Keratinocyte (primary cell): ENCODE data around the gene ZCWPW1. TPM values are rescaled to one million over a fixed set of nuclear protein-coding genes. Genes with fewer than 3 reads are reported as not detected.

Source experiments
- DNase-seq: peaks from one replicate; pipeline ENCODE4 v3.0.0-alpha.2; 2011; ENCODE audit warnings: low read depth, missing footprints, low spot score
- FAIRE-seq: peaks from 2 replicates; lab custom pipeline; 2011; peaks lifted over from hg19 to GRCh38; lab: Jason Lieb, UNC
- H2AFZ ChIP-seq: 2 replicates; pipeline ENCODE4 v1.6.0; 2012; ENCODE audit warnings: low read length, control low read depth, inconsistent platforms; ENCODE audit not compliant: control insufficient read depth
- H3K27ac ChIP-seq: 2 replicates; pipeline ENCODE4 v1.5.1; 2011; ENCODE audit warnings: low read length; ENCODE audit not compliant: control insufficient read depth, insufficient read depth
- H3K27me3 ChIP-seq: 3 replicates; pipeline ENCODE4 v1.6.0; 2011; ENCODE audit warnings: low read length; ENCODE audit not compliant: control insufficient read depth, insufficient read depth; ENCODE audit errors: extremely low read depth
- H3K36me3 ChIP-seq, 2 experiments: 2 replicates in 1 of 2; 3 replicates in 1 of 2; pipeline ENCODE4 v1.5.1; 2011; ENCODE audit warnings: low read length in 2 of 2, mild to moderate bottlenecking in 1 of 2; ENCODE audit not compliant: control insufficient read depth in 2 of 2, insufficient read depth in 2 of 2; ENCODE audit errors: extremely low read depth in 1 of 2
- H3K4me1 ChIP-seq: 3 replicates; pipeline ENCODE4 v1.5.1; 2011; ENCODE audit warnings: low read length; ENCODE audit not compliant: control insufficient read depth, insufficient read depth; ENCODE audit errors: extremely low read depth
- H3K4me2 ChIP-seq: 3 replicates; pipeline ENCODE4 v1.6.0; 2011; ENCODE audit warnings: low read depth, low read length; ENCODE audit not compliant: control insufficient read depth, insufficient read depth; ENCODE audit errors: extremely low read depth
- H3K4me3 ChIP-seq, 3 experiments: fragments of 200-600 bp in 1 of 3; sonication (generic) in 1 of 3; 2 replicates in 2 of 3; 3 replicates in 1 of 3; pipeline ENCODE4 v1.5.1; 2011 to 2016; ENCODE audit warnings: low read length in 3 of 3, mild to moderate bottlenecking in 3 of 3, control low read depth in 2 of 3, inconsistent platforms in 1 of 3, low read depth in 1 of 3, mixed read lengths in 1 of 3, mixed run types in 1 of 3, moderate library complexity in 1 of 3; ENCODE audit not compliant: control insufficient read depth in 2 of 3, insufficient read depth in 2 of 3; ENCODE audit errors: extremely low read depth in 1 of 3
- H3K79me2 ChIP-seq: 2 replicates; pipeline ENCODE4 v1.6.0; 2012; ENCODE audit warnings: low read length; ENCODE audit not compliant: control insufficient read depth, insufficient read depth
- H3K9ac ChIP-seq: 3 replicates; pipeline ENCODE4 v1.6.0; 2011; ENCODE audit warnings: low read length; ENCODE audit not compliant: control insufficient read depth, insufficient read depth; ENCODE audit errors: extremely low read depth
- H3K9me1 ChIP-seq: 3 replicates; pipeline ENCODE4 v1.6.0; 2011; ENCODE audit warnings: low read length; ENCODE audit not compliant: control insufficient read depth, insufficient read depth; ENCODE audit errors: extremely low read depth
- H3K9me3 ChIP-seq: 2 replicates; pipeline ENCODE4 v1.5.1; 2012; ENCODE audit warnings: low read depth, low read length; ENCODE audit not compliant: control insufficient read depth
- H4K20me1 ChIP-seq: 3 replicates; pipeline ENCODE4 v1.6.0; 2011; ENCODE audit warnings: low read length; ENCODE audit not compliant: control insufficient read depth, insufficient read depth; ENCODE audit errors: extremely low read depth
- CTCF ChIP-seq, 3 experiments: IDR thresholded peaks in 1 of 3; conservative IDR thresholded peaks in 1 of 3; optimal IDR thresholded peaks in 1 of 3; 2 replicates in 2 of 3; 3 replicates in 1 of 3; pipeline versions ENCODE3 to v1.5.1; 2011; ENCODE audit warnings: low read length in 3 of 3, mild to moderate bottlenecking in 3 of 3, moderate library complexity in 2 of 3, control low read depth in 1 of 3, inconsistent platforms in 1 of 3; ENCODE audit not compliant: insufficient read depth in 2 of 3; ENCODE audit errors: extremely low read depth in 1 of 3
- EZH2 ChIP-seq: IDR thresholded peaks from one replicate; pipeline ENCODE4 v1.6.1; 2012; ENCODE audit warnings: inconsistent platforms, mild to moderate bottlenecking, low read length, moderate library complexity
- dilution Hi-C: fragments of 300-500 bp; cut with MboI; formaldehyde crosslinking; loops from one replicate; pipeline ENCODE4 v1.7.0; 2020; ENCODE audit warnings: low sequenced_read_pairs; ENCODE audit not compliant: extremely low pct_ligation_motif_present
- polyA plus RNA-seq, 5 experiments: library from polyadenylated mRNA; depleted of rRNA in 3 of 5; stranded (reverse) in 3 of 5; stranded (forward) in 1 of 5; unstranded in 1 of 5; fragments of >200 nt; gene quantifications; 1 replicate in 1 of 5; 2 replicates in 3 of 5; 3 replicates in 1 of 5; pipeline versions ENCODE4 v1.2.1 to v1.2.3, GENCODE V29; 2011 to 2012; ENCODE audit warnings: missing spikeins in 2 of 5, low read depth in 1 of 5, low replicate concordance in 1 of 5

Gene ZCWPW1
- polyA plus RNA-seq, 1 donor (not counting 4 experiments of a cell fraction or from before 2014, with no cell fraction given) = 1.4 TPM

GRCh38 chr7:100464210-100464660 is 35.7 kb upstream of the ZCWPW1 start, which contains the start of gene SPACDR:
SPACDR (minus strand) TSS chr7:100464260; CDS start chr7:100464025, 235 bp downstream.
- Histone ChIP-seq H3K4me1 (no peaks in the 10 kb centered on the region), H4K20me1 (no peaks in the 10 kb centered on the region), H3K27ac (no peak within 1 kb of the TSS), H3K4me2 (no peak within 1 kb of the TSS), H3K9me3 (no peaks in the 10 kb centered on the region), H2AFZ (no peak within 1 kb of the TSS), H3K27me3 (no peaks in the 10 kb centered on the region), H3K9me1 (no peaks in the 10 kb centered on the region), H3K36me3 (peaks cover 11 to 20% of the 10 kb centered on the region in 2 experiments), H3K79me2 (no peaks in the 10 kb centered on the region), H3K4me3 (no peak within 1 kb of the TSS), H3K9ac (no peak within 1 kb of the TSS)
- no peak for FAIRE-seq
- TF ChIP-seq CTCF (optimal IDR thresholded peaks at IDR 0.05 in 1 of 3, IDR thresholded peaks at IDR 0.05 in 1 of 3, conservative IDR thresholded peaks at IDR 0.05 in 1 of 3; ENCODE audit: extremely low read depth in 1 of 3, insufficient read depth in 2 of 3, low read length in 3 of 3) = no peak
- no peak for TF ChIP-seq EZH2
- dilution Hi-C loops = no loop called here
- DNase-seq = no peak

- no peaks in the 10 kb centered on the region for H3K9me3 ChIP-seq
- H2AFZ ChIP-seq = no peak overlapping the region
- dilution Hi-C loops = no loop called here
- H3K9ac ChIP-seq = no peak overlapping the region
- H3K4me1 ChIP-seq = no peaks in the 10 kb centered on the region
- peaks cover 0 to 6% of the 10 kb centered on the region in 2 experiments for H3K36me3 ChIP-seq
- no peak overlapping the region for H3K4me2 ChIP-seq
- H3K27ac ChIP-seq = no peak overlapping the region
- H4K20me1 ChIP-seq = no peaks in the 10 kb centered on the region
- DNase-seq (no peak), FAIRE-seq (no peak)
- no peak for TF ChIP-seq CTCF (optimal IDR thresholded peaks at IDR 0.05 in 1 of 3, IDR thresholded peaks at IDR 0.05 in 1 of 3, conservative IDR thresholded peaks at IDR 0.05 in 1 of 3; ENCODE audit: extremely low read depth in 1 of 3, insufficient read depth in 2 of 3, low read length in 3 of 3)
- no peak for TF ChIP-seq EZH2
- H3K79me2 ChIP-seq = no peaks in the 10 kb centered on the region
- no peak overlapping the region for H3K4me3 ChIP-seq
- no peaks in the 10 kb centered on the region for H3K9me1 ChIP-seq
- no peaks in the 10 kb centered on the region for H3K27me3 ChIP-seq
Measured at GRCh38 chr7:100457033-100457432, 28.5 kb upstream of the ZCWPW1 start.
